B cell (primary cell): ENCODE measurements around the gene TNFRSF13B. TPM values are rescaled to one million over a fixed set of nuclear protein-coding genes. Genes with fewer than 3 reads are reported as not detected.
"Not testable (repeated sequence)": the region's sequence is repeated elsewhere in the genome, so short reads cannot be mapped to it uniquely, and the experiment has no call there.

Source experiments
- ATAC-seq: fragments of 200-7000 bp; cut with Tn5 transposase; one replicate; pipeline ENCODE4 v1.10.0; 2021; ENCODE audit warnings: low read depth, mild to moderate bottlenecking, moderate number of reproducible peaks, moderate library complexity
- CTCF ChIA-PET: fragments of 350-600 bp; sonication (Branson Sonifier 250); formaldehyde crosslinking; loops from one replicate; lab custom pipeline; 2021; ENCODE audit warnings: antibody characterized with exemption, inconsistent platforms; lab: Charles Lee
- POLR2A ChIA-PET: fragments of 350-600 bp; sonication (Branson Sonifier 250); formaldehyde crosslinking; loops from one replicate; lab custom pipeline; 2021; ENCODE audit warnings: antibody characterized with exemption; lab: Charles Lee
- DNase-seq: peaks from one replicate; pipeline ENCODE4 v3.0.0; 2013
- H2AFZ ChIP-seq: 2 replicates; pipeline ENCODE4 v1.6.1; 2012; ENCODE audit warnings: mild to moderate bottlenecking, low read depth, low read length; ENCODE audit not compliant: insufficient read depth, poor library complexity, severe bottlenecking
- H3K27ac ChIP-seq, 2 donors: 1 replicate in 1 of 2; 2 replicates in 1 of 2; pipeline ENCODE4 v1.5.1; 2012 to 2013; ENCODE audit warnings: low read length in 2 of 2, mild to moderate bottlenecking in 2 of 2, moderate library complexity in 1 of 2
- H3K27me3 ChIP-seq, 4 experiments: fragments of 200-600 bp in 1 of 4; sonication (generic) in 1 of 4; replicated peaks in 1 of 4; 1 replicate in 2 of 4; 2 replicates in 2 of 4; pipeline versions ENCODE4 v1.6.1 to v1.7.0; 2013 to 2016; ENCODE audit warnings: low read length in 3 of 4, mild to moderate bottlenecking in 2 of 4, mixed read lengths in 1 of 4, moderate library complexity in 1 of 4; ENCODE audit not compliant: insufficient read depth in 4 of 4, control insufficient read depth in 3 of 4; ENCODE audit errors: control extremely low read depth in 1 of 4
- H3K36me3 ChIP-seq, 2 experiments: replicated peaks in 1 of 2; 1 replicate in 1 of 2; 2 replicates in 1 of 2; pipeline versions ENCODE4 v1.6.1 to v1.7.1; 2013; ENCODE audit warnings: low read length in 1 of 2; ENCODE audit not compliant: insufficient read depth in 2 of 2, control insufficient read depth in 1 of 2; ENCODE audit errors: control extremely low read depth in 1 of 2, extremely low read depth in 1 of 2
- H3K4me1 ChIP-seq, 2 donors: fragments of 200-600 bp in 1 of 2; sonication (generic) in 1 of 2; 1 replicate in 1 of 2; 2 replicates in 1 of 2; pipeline versions ENCODE4 v1.5.1 to v1.6.1; 2013 to 2017; ENCODE audit warnings: low read length in 2 of 2; ENCODE audit not compliant: control insufficient read depth in 2 of 2, insufficient read depth in 2 of 2
- H3K4me2 ChIP-seq: replicated peaks from 2 replicates; pipeline ENCODE3; 2012; ENCODE audit warnings: mild to moderate bottlenecking, low read depth, low read length; ENCODE audit not compliant: poor library complexity, severe bottlenecking
- H3K4me3 ChIP-seq, 5 experiments: fragments of 200-600 bp in 1 of 5; sonication (generic) in 1 of 5; 1 replicate in 3 of 5; 2 replicates in 2 of 5; pipeline versions ENCODE4 v1.5.1 to v1.7.0; 2011 to 2016; ENCODE audit warnings: low read length in 4 of 5, mild to moderate bottlenecking in 4 of 5, low read depth in 2 of 5, control low read depth in 1 of 5, moderate library complexity in 1 of 5; ENCODE audit not compliant: insufficient read depth in 1 of 5; ENCODE audit errors: control extremely low read depth in 1 of 5, extremely low read depth in 1 of 5
- H3K79me2 ChIP-seq: fragments of 200-600 bp; sonication (generic); one replicate; pipeline ENCODE4 v1.6.0; 2016; ENCODE audit warnings: low read length; ENCODE audit not compliant: control insufficient read depth, insufficient read depth
- H3K9ac ChIP-seq: fragments of 200-600 bp; sonication (generic); 2 replicates; pipeline ENCODE4 v1.6.1; 2017; ENCODE audit warnings: mild to moderate bottlenecking, low read length, moderate library complexity
- H3K9me3 ChIP-seq, 3 donors: one replicate each; pipeline versions ENCODE4 v1.6.1 to v1.7.1; 2013; ENCODE audit warnings: low read length in 2 of 3; ENCODE audit not compliant: control insufficient read depth in 2 of 3, insufficient read depth in 1 of 3; ENCODE audit errors: control extremely low read depth in 1 of 3
- H4K20me1 ChIP-seq: 2 replicates; pipeline ENCODE4 v1.6.0; 2012; ENCODE audit warnings: mild to moderate bottlenecking, low read length; ENCODE audit not compliant: insufficient read depth, control insufficient read depth, poor library complexity, severe bottlenecking
- H3K27ac Mint-ChIP-seq: one replicate; pipeline ENCODE4 v1.8.0; 2021; ENCODE audit warnings: mixed read lengths
- H3K27me3 Mint-ChIP-seq: one replicate; pipeline ENCODE4 v1.8.0; 2021; ENCODE audit warnings: mixed read lengths
- H3K4me1 Mint-ChIP-seq: one replicate; pipeline ENCODE4 v1.8.0; 2021; ENCODE audit warnings: mixed read lengths
- H3K4me3 Mint-ChIP-seq: one replicate; pipeline ENCODE4 v1.8.0; 2021; ENCODE audit warnings: mixed read lengths
- H3K9me3 Mint-ChIP-seq: one replicate; pipeline ENCODE4 v1.8.0; 2022; ENCODE audit warnings: mixed read lengths; ENCODE audit not compliant: insufficient read depth
- WGBS: methylation state at CpG from one replicate; pipeline ENCODE4 v1.1.5; 2013; ENCODE audit warnings: missing lambda C conversion rate; ENCODE audit not compliant: insufficient coverage; 5-methylcytosine and 5-hydroxymethylcytosine counted together
- intact Hi-C: fragments of 100-400 bp; cut with micrococcal nuclease; formaldehyde crosslinking; loops from one replicate; pipeline ENCODE4 v1.10.0; 2022
- polyA plus RNA-seq: library from polyadenylated mRNA; depleted of rRNA; stranded (reverse); fragments of >200 nt; gene quantifications from 2 replicates; pipeline ENCODE4 v1.2.3, GENCODE V29; 2012
- total RNA-seq, 2 donors: library from RNA; stranded (reverse); fragments of 120-200 nt in 1 of 2; gene quantifications; 1 replicate in 1 of 2; 2 replicates in 1 of 2; pipeline versions ENCODE4 v1.2.3 to v1.2.4, GENCODE V29; 2013 to 2022

TNFRSF13B gene
- total and polyA plus RNA-seq, 2 donors (not counting 1 experiment from before 2014, with no cell fraction given) = 74.5 to 219 TPM

DNA sequence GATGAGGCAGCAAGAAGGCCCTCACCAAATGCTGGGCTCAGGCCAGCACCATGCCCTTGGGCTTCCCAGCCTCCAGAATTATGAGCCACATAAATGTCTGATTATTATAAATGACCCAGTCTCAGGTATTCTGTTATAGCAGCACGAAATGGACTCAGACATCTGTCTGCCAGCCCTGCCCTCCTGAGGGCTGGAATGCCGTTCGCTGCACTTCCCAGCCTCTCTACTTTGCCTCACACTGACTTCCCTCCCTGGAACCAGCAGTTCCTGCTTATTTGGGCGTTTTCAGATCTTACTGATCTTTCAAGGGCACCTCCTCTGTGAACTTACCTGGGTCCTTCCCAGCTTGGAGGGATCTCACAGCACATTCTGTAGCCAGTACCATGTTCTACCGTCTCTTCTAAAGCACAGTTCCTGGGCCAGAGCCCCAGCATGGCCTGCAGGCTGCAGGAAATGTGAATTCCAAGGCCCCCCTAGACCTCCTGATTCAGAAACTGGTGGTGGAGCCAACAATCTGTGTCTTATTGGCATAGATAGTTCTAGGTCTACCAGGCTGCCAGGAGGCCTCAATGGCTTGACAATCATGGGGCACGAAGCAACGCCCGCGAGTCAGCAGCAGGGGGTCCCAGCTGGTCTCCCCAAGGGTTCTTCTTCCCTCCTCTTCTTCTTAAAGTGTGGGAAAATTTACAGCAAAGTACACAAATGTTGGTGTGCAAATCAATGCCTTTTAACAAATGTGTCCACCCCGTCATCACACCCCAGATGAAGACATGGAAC, 36.9 kb upstream of the TNFRSF13B start:
- H4K20me1 ChIP-seq, H3K36me3 ChIP-seq, H3K27me3 ChIP-seq, H2AFZ ChIP-seq, DNase-seq, intact Hi-C loops, H3K4me1 Mint-ChIP-seq, H3K27ac ChIP-seq, POLR2A ChIA-PET, H3K4me3 ChIP-seq, H3K9me3 Mint-ChIP-seq, H3K4me1 ChIP-seq, H3K27me3 Mint-ChIP-seq, H3K79me2 ChIP-seq, H3K4me3 Mint-ChIP-seq, H3K4me2 ChIP-seq, H3K27ac Mint-ChIP-seq, H3K9ac ChIP-seq, ATAC-seq: not testable (repeated sequence)
- 95% methylated on average over 5 of the region's 10 CpGs for WGBS
- H3K9me3 ChIP-seq = peaks cover 0 to 11% (median 0%) of the 10 kb centered on the region in 3 donors
- CTCF ChIA-PET = interaction anchor here (0.7 kb wide), 1 partner anchor 1011 kb away, joined by 3 read pairs; no protein-coding TSS in a partner anchor

DNA sequence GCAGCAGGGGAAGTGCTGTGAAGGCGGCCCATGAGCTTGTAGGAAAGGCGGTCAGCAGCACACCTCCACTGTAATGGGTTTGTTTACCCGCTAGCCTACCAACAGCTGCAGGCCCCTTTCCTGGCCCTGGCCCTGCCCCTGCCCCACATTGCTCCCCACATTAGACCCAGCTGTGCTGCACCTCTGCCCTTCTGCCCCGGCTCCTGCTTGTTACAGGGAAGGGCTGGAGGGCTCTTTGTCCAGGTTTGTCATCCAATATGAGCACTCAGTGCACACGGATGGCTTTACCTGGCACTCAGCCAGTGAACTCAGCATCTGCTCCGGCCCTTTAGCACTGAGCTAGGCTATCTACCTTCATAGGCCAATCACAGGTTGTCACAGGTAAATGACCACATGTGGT, 36.0 kb upstream of the TNFRSF13B start:
- H3K27ac ChIP-seq = not testable (repeated sequence)
- WGBS = no CpG with 5 or more reads among the region's 6 CpGs

DNA sequence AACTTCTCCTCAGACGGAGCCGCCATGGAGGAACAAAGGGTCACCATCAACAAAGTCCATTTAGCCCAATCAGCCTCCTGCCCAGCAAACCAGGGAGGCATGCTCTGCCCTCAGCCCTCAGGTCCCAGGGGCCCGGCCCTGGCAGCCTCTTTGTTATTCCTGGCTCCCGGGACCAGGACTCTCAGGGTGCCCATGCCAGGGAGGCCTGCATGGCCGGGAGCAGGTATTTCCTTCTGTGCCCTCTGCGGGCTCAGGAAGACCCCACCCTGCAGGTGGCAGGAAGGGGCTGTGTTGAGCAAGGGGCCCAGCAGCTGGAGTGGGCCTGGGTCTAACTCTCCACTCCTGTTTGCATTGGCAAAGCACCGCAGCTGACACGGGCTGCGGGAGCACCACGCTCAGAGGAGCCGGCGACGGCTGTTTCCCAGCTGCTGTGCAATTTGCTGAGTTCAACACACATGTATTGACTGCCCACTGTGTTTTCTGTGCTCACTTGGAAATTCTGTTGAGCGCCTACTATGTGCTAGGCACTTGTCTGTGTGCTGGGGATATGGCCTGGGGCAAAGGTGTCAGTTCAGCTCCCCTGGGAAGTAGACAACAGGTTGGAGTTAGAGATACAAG, 33.2 kb upstream of the TNFRSF13B start:
- intact Hi-C loops = loop anchor here (5.0 kb wide), 1 partner anchor 37 kb away; the partner anchor contains the start of gene MPRIP
- CTCF ChIA-PET = interaction anchor here (2.1 kb wide), 1 partner anchor 142 kb away, joined by 6 read pairs; no protein-coding TSS in a partner anchor
- POLR2A ChIA-PET = not testable (repeated sequence)

More for the DNA sequence above, 36.0 kb upstream of the TNFRSF13B start:
- H3K4me2 ChIP-seq, DNase-seq, H3K27me3 ChIP-seq, H2AFZ ChIP-seq, H3K4me1 Mint-ChIP-seq, H3K36me3 ChIP-seq, POLR2A ChIA-PET, ATAC-seq, H3K4me3 Mint-ChIP-seq, H4K20me1 ChIP-seq, H3K27ac Mint-ChIP-seq, H3K9me3 Mint-ChIP-seq, H3K79me2 ChIP-seq, H3K27me3 Mint-ChIP-seq, H3K9ac ChIP-seq, H3K4me1 ChIP-seq, H3K4me3 ChIP-seq, intact Hi-C loops: not testable (repeated sequence)
- peaks cover 0 to 11% (median 0%) of the 10 kb centered on the region in 3 donors for H3K9me3 ChIP-seq
- CTCF ChIA-PET = interaction anchor here (0.9 kb wide), 1 partner anchor 69 kb away, joined by 3 read pairs; no protein-coding TSS in a partner anchor

More for the DNA sequence above, 33.2 kb upstream of the TNFRSF13B start:
- not testable (repeated sequence) for H3K4me2 ChIP-seq, H3K36me3 ChIP-seq, ATAC-seq, H3K9ac ChIP-seq, H3K27me3 Mint-ChIP-seq, H4K20me1 ChIP-seq, H3K79me2 ChIP-seq, H3K27me3 ChIP-seq, H3K27ac ChIP-seq, H2AFZ ChIP-seq, H3K27ac Mint-ChIP-seq, H3K4me3 Mint-ChIP-seq, H3K4me1 ChIP-seq, H3K4me1 Mint-ChIP-seq, DNase-seq, H3K9me3 Mint-ChIP-seq, H3K4me3 ChIP-seq
- peaks cover 0 to 11% (median 0%) of the 10 kb centered on the region in 3 donors for H3K9me3 ChIP-seq
- WGBS = 94% methylated on average over 11 of the region's 14 CpGs
